ENCODE measurements around the gene EPHB2.

EPHB2 gene

DNA sequence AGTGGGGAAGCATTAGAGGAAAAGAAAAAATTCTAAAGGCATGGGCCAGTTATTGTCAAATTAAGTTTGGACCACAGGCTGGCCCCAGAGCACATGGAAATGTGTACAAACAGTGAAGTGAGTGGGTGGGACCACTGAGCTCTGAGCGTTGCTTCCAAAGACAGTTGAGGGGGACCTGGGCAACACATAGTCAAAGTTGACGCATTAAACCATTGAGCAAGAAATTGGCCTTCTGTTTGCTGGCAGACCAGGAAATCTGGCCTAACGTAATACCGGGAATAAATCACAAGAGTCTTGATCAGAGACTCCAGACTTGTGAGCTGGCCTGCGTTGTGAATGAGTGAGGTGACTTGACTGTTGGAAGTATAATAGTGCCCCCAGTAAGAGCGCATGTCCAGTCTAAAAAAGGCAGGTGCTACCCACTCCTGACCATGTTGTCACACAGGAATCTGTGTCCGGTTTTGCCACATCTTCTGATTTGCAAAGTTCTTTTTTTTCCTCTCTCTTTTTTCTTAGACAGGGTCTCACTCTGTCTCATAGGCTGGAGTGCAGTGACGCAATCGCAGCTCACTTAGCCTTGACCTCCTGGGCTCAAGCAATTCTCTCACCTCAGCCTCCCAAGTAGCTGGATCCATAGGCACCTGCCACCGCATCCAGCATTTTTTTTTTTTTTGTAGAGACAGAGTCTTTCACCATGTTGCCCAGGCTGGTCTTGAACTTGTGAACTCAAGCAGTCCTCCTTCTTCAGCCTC, 10.7 kb downstream of the EPHB2 start:
- Histone ChIP-seq H3K27ac (ENCODE audit: poor library complexity, severe bottlenecking) (no peak overlapping the region), H3K27me3 (ENCODE audit: insufficient read depth, poor library complexity, severe bottlenecking) (no peaks in the 10 kb centered on the region), H3K4me3 (ENCODE audit: severe bottlenecking) (no peak overlapping the region), H3K4me1 (ENCODE audit: insufficient read depth, poor library complexity, severe bottlenecking) (no peaks in the 10 kb centered on the region), H3K9me3 (ENCODE audit: severe bottlenecking) (no peaks in the 10 kb centered on the region), H3K36me3 (ENCODE audit: low read depth) (no peaks in the 10 kb centered on the region)
- ATAC-seq (ENCODE audit: low read depth) (no peak), DNase-seq (ENCODE audit: low spot score) (no peak)
- TF ChIP-seq, protein P1, sequence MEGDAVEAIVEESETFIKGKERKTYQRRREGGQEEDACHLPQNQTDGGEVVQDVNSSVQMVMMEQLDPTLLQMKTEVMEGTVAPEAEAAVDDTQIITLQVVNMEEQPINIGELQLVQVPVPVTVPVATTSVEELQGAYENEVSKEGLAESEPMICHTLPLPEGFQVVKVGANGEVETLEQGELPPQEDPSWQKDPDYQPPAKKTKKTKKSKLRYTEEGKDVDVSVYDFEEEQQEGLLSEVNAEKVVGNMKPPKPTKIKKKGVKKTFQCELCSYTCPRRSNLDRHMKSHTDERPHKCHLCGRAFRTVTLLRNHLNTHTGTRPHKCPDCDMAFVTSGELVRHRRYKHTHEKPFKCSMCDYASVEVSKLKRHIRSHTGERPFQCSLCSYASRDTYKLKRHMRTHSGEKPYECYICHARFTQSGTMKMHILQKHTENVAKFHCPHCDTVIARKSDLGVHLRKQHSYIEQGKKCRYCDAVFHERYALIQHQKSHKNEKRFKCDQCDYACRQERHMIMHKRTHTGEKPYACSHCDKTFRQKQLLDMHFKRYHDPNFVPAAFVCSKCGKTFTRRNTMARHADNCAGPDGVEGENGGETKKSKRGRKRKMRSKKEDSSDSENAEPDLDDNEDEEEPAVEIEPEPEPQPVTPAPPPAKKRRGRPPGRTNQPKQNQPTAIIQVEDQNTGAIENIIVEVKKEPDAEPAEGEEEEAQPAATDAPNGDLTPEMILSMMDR (IDR thresholded peaks at IDR 0.05; ENCODE audit: poor library complexity, severe bottlenecking): no peak

DNA sequence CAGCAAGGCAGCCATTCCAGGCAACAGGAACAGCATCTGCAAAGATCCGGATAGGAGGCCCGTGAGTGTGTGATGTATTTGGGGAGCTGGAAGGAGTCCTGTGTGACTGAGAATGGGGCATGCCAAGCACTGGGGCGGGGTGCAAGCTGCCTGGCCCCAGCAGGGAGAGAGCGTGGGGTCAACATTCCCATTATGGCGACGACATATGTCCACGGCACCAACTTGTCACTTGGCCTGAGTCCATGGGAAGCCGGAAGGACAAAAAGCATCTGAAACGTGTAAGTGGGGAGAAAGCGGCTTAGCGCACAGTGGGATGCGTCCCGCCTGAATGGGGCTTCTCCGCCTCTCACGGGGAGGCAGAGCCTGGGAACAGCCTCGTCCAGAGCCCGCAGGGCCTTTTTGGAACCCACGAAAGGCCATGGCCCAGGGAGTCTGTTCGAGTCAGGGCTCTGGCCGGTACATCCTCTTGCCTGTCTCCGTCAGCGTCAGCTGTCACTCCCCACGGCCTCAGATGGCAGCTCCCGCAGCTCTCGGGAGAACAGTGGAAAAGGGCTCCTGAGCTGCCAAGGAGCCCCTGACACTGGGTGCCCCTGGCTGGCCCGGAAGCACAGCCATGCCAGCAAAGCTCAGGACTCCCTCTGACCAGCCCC, 12.4 kb downstream of the EPHB2 start:
- DNase-seq (ENCODE audit: low spot score): no peak
- Histone ChIP-seq H3K36me3 (ENCODE audit: low read depth) (no peaks in the 10 kb centered on the region), H3K9me3 (ENCODE audit: severe bottlenecking) (no peaks in the 10 kb centered on the region), H3K4me3 (ENCODE audit: severe bottlenecking) (no peak overlapping the region), H3K27ac (ENCODE audit: poor library complexity, severe bottlenecking) (no peak overlapping the region), H3K27me3 (ENCODE audit: insufficient read depth, poor library complexity, severe bottlenecking) (no peaks in the 10 kb centered on the region), H3K4me1 (ENCODE audit: insufficient read depth, poor library complexity, severe bottlenecking) (no peaks in the 10 kb centered on the region)
- no peak for ATAC-seq (ENCODE audit: low read depth)
- TF ChIP-seq, protein P1 (IDR thresholded peaks at IDR 0.05; ENCODE audit: poor library complexity, severe bottlenecking): no peak

DNA sequence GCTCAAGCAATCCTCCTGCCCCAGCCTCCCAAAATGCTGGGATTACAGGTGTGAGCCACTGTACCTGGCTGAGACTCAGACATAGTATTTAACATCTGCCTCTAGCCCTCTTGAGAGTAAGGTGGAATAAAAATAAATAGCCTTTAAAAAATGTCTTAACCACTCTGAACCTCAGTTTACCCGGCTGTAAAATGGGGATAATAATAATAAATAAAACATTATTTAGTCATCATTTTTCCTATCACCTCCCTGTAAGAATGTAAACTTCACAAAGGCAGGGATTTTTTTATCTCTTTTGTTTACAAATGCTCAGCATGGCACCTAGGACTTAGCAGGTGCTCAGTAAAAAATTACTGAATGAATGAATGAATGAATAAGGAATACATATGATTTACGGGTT, 17.2 kb downstream of the EPHB2 start:
- H3K4me3 ChIP-seq (ENCODE audit: severe bottlenecking): no peak overlapping the region
- ATAC-seq (ENCODE audit: low read depth): no peak
- H3K36me3 ChIP-seq (ENCODE audit: low read depth): no peaks in the 10 kb centered on the region
- DNase-seq (ENCODE audit: low spot score): no peak
- no peaks in the 10 kb centered on the region for H3K9me3 ChIP-seq (ENCODE audit: severe bottlenecking)
- H3K27ac ChIP-seq (ENCODE audit: poor library complexity, severe bottlenecking): no peak overlapping the region
- no peaks in the 10 kb centered on the region for H3K27me3 ChIP-seq (ENCODE audit: insufficient read depth, poor library complexity, severe bottlenecking)
- no peaks in the 10 kb centered on the region for H3K4me1 ChIP-seq (ENCODE audit: insufficient read depth, poor library complexity, severe bottlenecking)
- TF ChIP-seq, protein P1 (IDR thresholded peaks at IDR 0.05; ENCODE audit: poor library complexity, severe bottlenecking): no peak

DNA sequence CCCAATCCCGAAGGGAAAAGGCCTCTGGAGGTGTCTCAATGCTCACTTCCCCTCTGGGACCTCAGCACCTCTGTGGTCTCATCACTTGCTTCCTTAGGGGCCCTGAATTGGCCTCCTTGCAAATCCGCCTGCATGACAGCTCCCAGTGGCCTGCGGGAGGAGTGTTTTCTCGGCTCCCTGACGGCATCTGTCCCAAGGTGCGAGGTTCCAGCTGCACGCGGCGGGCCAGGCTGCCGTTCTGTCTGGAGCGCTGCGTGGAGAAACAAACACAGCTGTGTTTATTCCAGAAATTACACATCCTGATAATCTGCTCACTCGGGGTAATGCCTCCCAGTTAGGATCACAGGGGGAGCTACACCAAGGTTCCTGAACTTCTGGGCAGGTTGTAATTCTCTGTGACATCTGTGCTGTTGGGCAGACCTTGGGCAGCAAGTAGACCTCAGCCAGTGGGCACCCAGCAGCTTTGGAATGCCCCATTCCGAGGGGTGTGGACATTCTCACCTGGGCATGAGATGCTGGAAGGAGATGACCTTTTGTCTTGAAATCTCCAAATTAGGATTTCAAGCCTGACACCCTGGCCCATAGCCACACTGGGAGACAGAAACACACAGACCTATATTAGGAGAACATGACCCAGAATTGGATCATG, 18.2 kb downstream of the EPHB2 start:
- TF ChIP-seq, protein P1 (IDR thresholded peaks at IDR 0.05; ENCODE audit: poor library complexity, severe bottlenecking): no peak
- Histone ChIP-seq H3K27me3 (ENCODE audit: insufficient read depth, poor library complexity, severe bottlenecking) (no peaks in the 10 kb centered on the region), H3K4me1 (ENCODE audit: insufficient read depth, poor library complexity, severe bottlenecking) (no peaks in the 10 kb centered on the region), H3K9me3 (ENCODE audit: severe bottlenecking) (no peaks in the 10 kb centered on the region), H3K4me3 (ENCODE audit: severe bottlenecking) (no peak overlapping the region), H3K27ac (ENCODE audit: poor library complexity, severe bottlenecking) (no peak overlapping the region), H3K36me3 (ENCODE audit: low read depth) (no peaks in the 10 kb centered on the region)
- ATAC-seq (ENCODE audit: low read depth): no peak
- DNase-seq (ENCODE audit: low spot score): no peak
